Fibroblast of lung (primary cell): ENCODE data around the gene MAPK8IP3.

Experiments
- EZH2 ChIP-seq: IDR thresholded peaks from 2 replicates; pipeline ENCODE4 v1.5.1; 2012; ENCODE audit warnings: low read length, control low read depth, mild to moderate bottlenecking; ENCODE audit errors: missing control alignments
- TF ChIP-seq, protein P1 (sequence below), 2 donors: IDR thresholded peaks in 1 of 2; conservative IDR thresholded peaks in 1 of 2; 1 replicate in 1 of 2; 2 replicates in 1 of 2; pipeline ENCODE4 v1.5.1; 2011 to 2012; ENCODE audit warnings: low read length in 2 of 2, control low read depth in 1 of 2, inconsistent platforms in 1 of 2, low read depth in 1 of 2, mild to moderate bottlenecking in 1 of 2

DNA sequence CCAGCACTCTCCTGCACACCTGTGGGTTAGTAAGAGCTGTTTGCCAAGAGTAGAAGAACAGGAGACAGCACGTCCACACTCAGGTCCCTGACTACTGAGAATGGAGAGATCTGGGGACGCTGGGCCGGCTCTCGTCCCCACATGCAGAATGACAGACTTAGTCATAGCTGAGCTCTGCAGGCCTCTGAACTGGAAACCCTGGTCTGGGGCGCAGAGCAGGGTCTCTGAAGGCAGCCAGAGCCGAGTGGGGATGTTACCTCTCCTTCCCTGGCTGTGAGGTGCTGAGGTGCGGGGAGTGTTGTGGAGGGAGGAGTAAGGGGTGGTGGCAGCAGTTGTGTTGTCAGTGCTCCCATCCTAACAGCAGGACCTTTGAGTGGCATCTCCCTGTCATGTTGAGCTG, 35.1 kb upstream of the MAPK8IP3 start:
- no peak for TF ChIP-seq EZH2
- TF ChIP-seq, protein P1, sequence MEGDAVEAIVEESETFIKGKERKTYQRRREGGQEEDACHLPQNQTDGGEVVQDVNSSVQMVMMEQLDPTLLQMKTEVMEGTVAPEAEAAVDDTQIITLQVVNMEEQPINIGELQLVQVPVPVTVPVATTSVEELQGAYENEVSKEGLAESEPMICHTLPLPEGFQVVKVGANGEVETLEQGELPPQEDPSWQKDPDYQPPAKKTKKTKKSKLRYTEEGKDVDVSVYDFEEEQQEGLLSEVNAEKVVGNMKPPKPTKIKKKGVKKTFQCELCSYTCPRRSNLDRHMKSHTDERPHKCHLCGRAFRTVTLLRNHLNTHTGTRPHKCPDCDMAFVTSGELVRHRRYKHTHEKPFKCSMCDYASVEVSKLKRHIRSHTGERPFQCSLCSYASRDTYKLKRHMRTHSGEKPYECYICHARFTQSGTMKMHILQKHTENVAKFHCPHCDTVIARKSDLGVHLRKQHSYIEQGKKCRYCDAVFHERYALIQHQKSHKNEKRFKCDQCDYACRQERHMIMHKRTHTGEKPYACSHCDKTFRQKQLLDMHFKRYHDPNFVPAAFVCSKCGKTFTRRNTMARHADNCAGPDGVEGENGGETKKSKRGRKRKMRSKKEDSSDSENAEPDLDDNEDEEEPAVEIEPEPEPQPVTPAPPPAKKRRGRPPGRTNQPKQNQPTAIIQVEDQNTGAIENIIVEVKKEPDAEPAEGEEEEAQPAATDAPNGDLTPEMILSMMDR (conservative IDR thresholded peaks at IDR 0.05 in 1 of 2, IDR thresholded peaks at IDR 0.05 in 1 of 2; ENCODE audit: low read depth in 1 of 2, low read length in 2 of 2): no peak
